ENCODE results near the gene GSPT1.

- no peak for TF ChIP-seq CTCF (IDR thresholded peaks at IDR 0.05)
- no peak for TF ChIP-seq EZH2 (IDR thresholded peaks at IDR 0.05)
- TF ChIP-seq EZH2phosphoT487 (IDR thresholded peaks at IDR 0.05) = no peak
Observed at GRCh38 chr16:11948819-11949218, 33.1 kb upstream of the GSPT1 start.

Measured in neural progenitor cell (in vitro differentiated cells).